ENCODE measurements around the gene PPIH. TPM values are rescaled to one million over a fixed set of nuclear protein-coding genes. Genes with fewer than 3 reads are reported as not detected.

PPIH gene
- total RNA-seq, 1 donor from 2014 or later, result 21.0 TPM

- Histone ChIP-seq H3K27me3 (ENCODE audit: low read depth) (no peaks in the 10 kb centered on the region), H3K27ac (replicated peaks) (peak overlapping the region; percentile 97), H3K4me1 (peaks cover 70% of the 10 kb centered on the region), H3K36me3 (peaks cover 5% of the 10 kb centered on the region), H3K9me3 (replicated peaks) (no peaks in the 10 kb centered on the region), H3K4me3 (peak overlapping the region; percentile 90)
- intact Hi-C loops (cut with micrococcal nuclease), result no loop called here
- TF ChIP-seq CTCF (IDR thresholded peaks at IDR 0.05; ENCODE audit: borderline replicate concordance), result no peak
- peak; percentile 70 for DNase-seq
Observed at GRCh38 chr1:42682739-42683531, 24.7 kb downstream of the PPIH start.

- intact Hi-C loops (cut with micrococcal nuclease), result no loop called here
Observed at GRCh38 chr1:42684139-42684538, 25.9 kb downstream of the PPIH start.

GRCh38 chr1:42686418-42686817 is 28.2 kb downstream of the PPIH start:
- Histone ChIP-seq H3K36me3 (peaks cover 5% of the 10 kb centered on the region), H3K27ac (replicated peaks) (peak overlapping the region; percentile 23), H3K4me1 (peaks cover 90% of the 10 kb centered on the region), H3K4me3 (peak overlapping the region; percentile 28), H3K9me3 (replicated peaks) (no peaks in the 10 kb centered on the region), H3K27me3 (ENCODE audit: low read depth) (no peaks in the 10 kb centered on the region)
- DNase-seq, result no peak
- intact Hi-C loops (cut with micrococcal nuclease), result no loop called here
- TF ChIP-seq CTCF (IDR thresholded peaks at IDR 0.05; ENCODE audit: borderline replicate concordance), result no peak

More at GRCh38 chr1:42684139-42684538, 25.9 kb downstream of the PPIH start:
- H3K36me3 ChIP-seq, result peaks cover 5% of the 10 kb centered on the region
- H3K27ac ChIP-seq (replicated peaks), result no peak overlapping the region
- no peaks in the 10 kb centered on the region for H3K9me3 ChIP-seq (replicated peaks)
- H3K27me3 ChIP-seq (ENCODE audit: low read depth), result no peaks in the 10 kb centered on the region
- peak overlapping the region; percentile 90 for H3K4me3 ChIP-seq
- peaks cover 82% of the 10 kb centered on the region for H3K4me1 ChIP-seq
- DNase-seq, result no peak
- TF ChIP-seq CTCF (IDR thresholded peaks at IDR 0.05; ENCODE audit: borderline replicate concordance), result no peak

GRCh38 chr1:42689912-42690311 is 31.7 kb downstream of the PPIH start:
- no peak for TF ChIP-seq CTCF (IDR thresholded peaks at IDR 0.05; ENCODE audit: borderline replicate concordance)
- no peak for DNase-seq
- Histone ChIP-seq H3K27ac (replicated peaks) (no peak overlapping the region), H3K27me3 (ENCODE audit: low read depth) (no peaks in the 10 kb centered on the region), H3K36me3 (peaks cover 9% of the 10 kb centered on the region), H3K9me3 (replicated peaks) (no peaks in the 10 kb centered on the region), H3K4me3 (no peak overlapping the region), H3K4me1 (peaks cover 93% of the 10 kb centered on the region)
- intact Hi-C loops (cut with micrococcal nuclease), result no loop called here

DNA sequence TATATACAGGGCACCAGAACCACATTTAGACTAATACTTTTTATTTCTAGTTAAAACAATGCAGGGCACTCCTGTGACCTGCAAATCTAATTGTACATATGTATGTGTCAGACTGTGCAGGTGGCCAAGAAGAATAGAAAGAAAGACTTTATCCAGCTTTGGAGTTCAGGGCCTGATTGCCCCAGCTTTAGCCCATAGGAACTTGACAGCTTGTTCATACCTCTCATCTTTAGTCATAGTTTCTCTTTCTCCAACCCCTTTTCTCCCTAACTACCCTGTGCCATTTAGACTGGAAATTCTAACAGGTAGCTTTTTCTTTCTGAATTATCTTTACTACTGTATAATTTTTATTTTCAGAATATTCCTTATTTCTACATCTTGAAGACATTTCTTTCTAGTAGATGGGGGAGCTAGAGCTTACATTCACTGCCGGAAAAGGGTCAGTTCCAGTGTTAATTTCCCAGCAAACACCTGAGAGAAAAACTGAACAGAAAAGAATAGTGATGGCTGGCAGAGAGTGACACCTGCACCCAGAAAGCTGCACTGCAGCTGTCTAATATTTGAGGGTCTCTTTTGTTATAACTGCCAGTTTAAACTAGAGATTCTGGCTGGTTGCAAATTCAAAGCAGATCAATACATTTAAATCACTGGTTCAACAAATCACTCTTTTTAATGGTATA is 32.4 kb downstream of the PPIH start:
- no peaks in the 10 kb centered on the region for H3K9me3 ChIP-seq (replicated peaks)
- H3K36me3 ChIP-seq, result peaks cover 16% of the 10 kb centered on the region
- intact Hi-C loops (cut with micrococcal nuclease), result no loop called here
- no peak overlapping the region for H3K27ac ChIP-seq (replicated peaks)
- no peak overlapping the region for H3K4me3 ChIP-seq
- peak; percentile 30 for TF ChIP-seq CTCF (IDR thresholded peaks at IDR 0.05; ENCODE audit: borderline replicate concordance)
- H3K27me3 ChIP-seq (ENCODE audit: low read depth), result no peaks in the 10 kb centered on the region
- peaks cover 86% of the 10 kb centered on the region for H3K4me1 ChIP-seq
- no peak for DNase-seq

Data from left ventricle myocardium inferior (tissue), 1 donor.